Measurements from ENCODE around the gene ALG14.

The ALG14 gene

DNA sequence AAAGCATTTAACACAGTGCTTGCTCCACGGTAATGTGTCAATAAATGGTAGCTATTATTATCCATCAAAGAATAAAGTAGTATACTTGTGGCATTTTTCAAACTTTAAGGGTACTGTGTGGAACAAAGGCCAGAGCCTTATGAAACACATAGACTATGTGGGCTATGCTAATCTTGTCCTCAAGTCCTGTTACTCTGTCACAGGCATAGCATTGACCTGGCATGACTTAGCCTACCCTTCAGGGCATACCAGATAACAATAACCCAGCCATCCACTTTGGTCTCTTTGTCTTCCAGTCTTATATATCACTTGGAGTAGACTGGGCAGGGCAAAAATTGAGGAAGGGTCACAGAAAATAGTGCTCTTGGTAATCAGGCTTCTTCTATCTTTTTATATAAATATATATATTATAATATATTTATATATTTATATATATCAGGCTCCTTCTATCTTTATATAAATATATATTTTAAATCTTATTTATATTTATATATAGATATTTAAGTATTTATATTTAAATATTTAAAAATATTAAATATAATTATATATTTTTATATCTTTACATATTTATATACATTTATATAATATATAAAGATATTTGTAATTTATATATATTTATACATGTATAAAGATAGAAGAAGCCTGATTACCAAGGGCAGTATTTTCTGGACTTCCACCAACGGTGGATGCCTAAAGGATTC is 79.7 kb downstream of the ALG14 start:
- Mint-ChIP-seq H3K9me3 (no peaks in the 10 kb centered on the region), H3K4me1 (peaks cover 34% of the 10 kb centered on the region), H3K4me3 (no peak overlapping the region), H3K27ac (no peak overlapping the region), H3K36me3 (ENCODE audit: low read depth) (no peaks in the 10 kb centered on the region), H3K27me3 (ENCODE audit: low read depth) (peaks cover 8% of the 10 kb centered on the region)
- TF ChIP-seq, protein P1, sequence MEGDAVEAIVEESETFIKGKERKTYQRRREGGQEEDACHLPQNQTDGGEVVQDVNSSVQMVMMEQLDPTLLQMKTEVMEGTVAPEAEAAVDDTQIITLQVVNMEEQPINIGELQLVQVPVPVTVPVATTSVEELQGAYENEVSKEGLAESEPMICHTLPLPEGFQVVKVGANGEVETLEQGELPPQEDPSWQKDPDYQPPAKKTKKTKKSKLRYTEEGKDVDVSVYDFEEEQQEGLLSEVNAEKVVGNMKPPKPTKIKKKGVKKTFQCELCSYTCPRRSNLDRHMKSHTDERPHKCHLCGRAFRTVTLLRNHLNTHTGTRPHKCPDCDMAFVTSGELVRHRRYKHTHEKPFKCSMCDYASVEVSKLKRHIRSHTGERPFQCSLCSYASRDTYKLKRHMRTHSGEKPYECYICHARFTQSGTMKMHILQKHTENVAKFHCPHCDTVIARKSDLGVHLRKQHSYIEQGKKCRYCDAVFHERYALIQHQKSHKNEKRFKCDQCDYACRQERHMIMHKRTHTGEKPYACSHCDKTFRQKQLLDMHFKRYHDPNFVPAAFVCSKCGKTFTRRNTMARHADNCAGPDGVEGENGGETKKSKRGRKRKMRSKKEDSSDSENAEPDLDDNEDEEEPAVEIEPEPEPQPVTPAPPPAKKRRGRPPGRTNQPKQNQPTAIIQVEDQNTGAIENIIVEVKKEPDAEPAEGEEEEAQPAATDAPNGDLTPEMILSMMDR (IDR thresholded peaks at IDR 0.05; ENCODE audit: unreplicated experiment in 3 of 3): no peak

DNA sequence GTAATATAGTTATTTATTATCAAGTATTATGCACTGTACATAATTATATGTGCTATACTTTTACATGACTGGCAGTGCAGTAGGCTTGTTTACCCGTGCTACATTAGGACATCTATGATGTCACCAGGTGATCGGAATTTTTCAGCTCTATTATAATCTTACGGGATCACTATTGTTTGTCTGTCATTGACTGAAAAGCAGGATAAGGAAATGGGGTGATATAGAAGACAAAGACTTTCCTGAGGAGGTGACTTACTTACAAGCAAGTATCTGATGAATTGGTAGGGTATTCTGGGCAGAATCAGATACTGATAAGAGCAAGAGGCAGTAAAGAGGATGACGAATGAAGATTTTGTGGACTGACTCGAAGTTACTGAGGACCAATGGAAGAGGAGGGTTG is 80.6 kb downstream of the ALG14 start:
- no peaks in the 10 kb centered on the region for H3K9me3 Mint-ChIP-seq

DNA sequence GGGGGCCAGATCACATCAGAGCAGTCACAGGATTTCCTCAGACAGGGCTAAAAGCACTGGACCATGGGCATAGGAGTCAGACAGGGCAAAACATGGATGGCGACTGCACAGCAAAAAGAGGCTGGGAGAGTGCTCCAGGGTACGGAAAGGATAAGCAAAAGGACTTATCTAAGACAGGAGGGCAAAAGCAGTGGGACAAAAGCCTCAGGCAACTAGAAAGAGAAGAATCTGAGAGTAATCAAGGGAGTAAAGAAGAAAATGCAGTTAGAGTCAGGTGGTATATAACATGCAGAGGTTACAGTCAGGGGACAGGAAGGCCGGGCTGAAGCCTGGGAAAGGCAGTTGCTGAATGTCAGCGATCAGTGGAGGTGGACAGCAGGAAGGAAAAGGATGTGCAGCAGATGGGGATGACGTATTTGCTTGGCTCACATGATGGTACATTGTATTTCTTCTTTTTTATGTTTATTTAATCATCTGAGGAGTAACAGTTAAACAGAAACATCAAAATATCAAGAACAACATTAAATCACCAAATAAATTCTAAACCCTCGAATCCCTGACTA is 82.8 kb downstream of the ALG14 start:
- TF ChIP-seq, protein P1 (IDR thresholded peaks at IDR 0.05; ENCODE audit: unreplicated experiment in 3 of 3): no peak
- H3K4me3 Mint-ChIP-seq: no peak overlapping the region
- H3K27me3 Mint-ChIP-seq (ENCODE audit: low read depth): no peaks in the 10 kb centered on the region

More for the DNA sequence above, 80.6 kb downstream of the ALG14 start:
- TF ChIP-seq, protein P1 (IDR thresholded peaks at IDR 0.05; ENCODE audit: unreplicated experiment in 3 of 3): no peak
- Mint-ChIP-seq H3K4me1 (peaks cover 34% of the 10 kb centered on the region), H3K36me3 (ENCODE audit: low read depth) (no peaks in the 10 kb centered on the region), H3K4me3 (no peak overlapping the region), H3K27me3 (ENCODE audit: low read depth) (peaks cover 5% of the 10 kb centered on the region), H3K27ac (no peak overlapping the region)

DNA sequence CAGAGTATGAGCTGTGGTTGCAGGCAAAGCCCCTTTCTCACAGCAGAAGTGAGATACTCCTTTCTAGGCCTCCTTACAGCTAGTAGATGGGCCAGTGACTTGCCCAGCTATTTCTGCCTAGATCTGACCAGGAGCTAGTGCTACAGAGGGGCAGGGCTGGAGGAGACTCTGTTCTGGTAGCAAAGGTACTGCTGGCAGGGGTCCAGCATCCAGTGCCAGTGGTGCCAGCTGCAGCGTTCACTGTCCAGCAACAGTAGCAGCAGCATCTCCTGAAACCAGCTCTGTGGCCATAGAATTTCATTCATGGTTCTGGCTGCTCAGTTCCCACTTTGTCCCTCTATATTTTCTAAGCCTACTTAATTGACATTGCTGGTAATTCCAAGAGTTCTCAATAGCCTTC is 83.4 kb downstream of the ALG14 start:
- Mint-ChIP-seq H3K36me3 (ENCODE audit: low read depth) (no peaks in the 10 kb centered on the region), H3K9me3 (no peaks in the 10 kb centered on the region), H3K4me1 (peaks cover 50% of the 10 kb centered on the region), H3K27me3 (ENCODE audit: low read depth) (no peaks in the 10 kb centered on the region), H3K4me3 (no peak overlapping the region), H3K27ac (peak overlapping the region; percentile 63 to 87 (median 75))
- TF ChIP-seq, protein P1 (IDR thresholded peaks at IDR 0.05; ENCODE audit: unreplicated experiment in 3 of 3): no peak

More for the DNA sequence above, 82.8 kb downstream of the ALG14 start:
- no peaks in the 10 kb centered on the region for H3K36me3 Mint-ChIP-seq (ENCODE audit: low read depth)
- peak overlapping the region; percentile 63 to 87 (median 75) for H3K27ac Mint-ChIP-seq
- H3K9me3 Mint-ChIP-seq: no peaks in the 10 kb centered on the region
- peaks cover 47% of the 10 kb centered on the region for H3K4me1 Mint-ChIP-seq

DNA sequence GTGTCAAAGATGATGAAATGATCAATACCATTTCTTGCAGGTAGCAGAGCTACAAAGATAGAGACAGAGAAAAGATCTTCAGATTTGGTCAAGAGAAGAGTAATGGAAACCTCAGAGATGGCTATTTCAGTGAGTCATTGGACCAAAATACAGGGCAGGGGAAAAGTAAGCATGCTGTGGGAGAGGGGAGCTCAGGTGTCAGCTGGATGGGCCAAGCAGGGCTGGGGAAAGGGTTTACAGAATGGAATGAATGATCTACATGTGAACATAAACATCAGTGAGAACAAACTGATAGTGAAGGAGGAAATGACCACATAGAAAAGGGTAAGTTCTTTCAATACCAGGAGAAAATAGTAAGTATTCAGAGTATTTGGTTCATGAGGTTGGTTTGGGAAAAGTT is 84.4 kb downstream of the ALG14 start:
- Mint-ChIP-seq H3K27me3 (ENCODE audit: low read depth) (no peaks in the 10 kb centered on the region), H3K4me1 (peaks cover 56% of the 10 kb centered on the region), H3K36me3 (ENCODE audit: low read depth) (no peaks in the 10 kb centered on the region), H3K27ac (peak overlapping the region in 2 of 3 experiments; percentile 22 to 29), H3K9me3 (no peaks in the 10 kb centered on the region), H3K4me3 (no peak overlapping the region)
- TF ChIP-seq, protein P1 (IDR thresholded peaks at IDR 0.05; ENCODE audit: unreplicated experiment in 3 of 3): no peak

DNA sequence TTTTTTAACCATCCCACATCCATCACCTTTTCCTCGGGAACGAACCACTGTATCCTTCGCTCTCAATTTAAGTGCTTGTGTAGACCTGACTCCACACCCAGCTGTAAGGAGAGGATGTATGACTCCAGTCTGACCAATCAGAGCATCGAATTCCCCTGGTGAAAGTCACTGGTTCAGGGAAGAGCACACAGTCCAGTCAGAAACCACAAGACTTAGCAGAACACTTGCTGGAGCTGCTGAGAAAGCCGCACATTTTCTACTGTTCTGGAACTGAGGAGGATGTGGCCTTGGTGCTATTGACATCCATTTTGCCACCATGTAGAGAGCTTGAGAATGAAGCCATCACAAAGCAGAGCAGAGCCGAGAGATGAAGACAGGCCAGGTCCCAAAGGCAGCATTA is 86.0 kb downstream of the ALG14 start:
- Mint-ChIP-seq H3K27me3 (ENCODE audit: low read depth) (no peaks in the 10 kb centered on the region), H3K27ac (peak overlapping the region in 1 of 3 experiments; percentile 22), H3K4me3 (no peak overlapping the region), H3K4me1 (peaks cover 60% of the 10 kb centered on the region), H3K9me3 (no peaks in the 10 kb centered on the region), H3K36me3 (ENCODE audit: low read depth) (no peaks in the 10 kb centered on the region)
- TF ChIP-seq, protein P1 (IDR thresholded peaks at IDR 0.05; ENCODE audit: unreplicated experiment in 3 of 3): no peak
